CD14-positive monocyte (primary cell): ENCODE results near the gene TNFRSF13B. TPM values are rescaled to one million over a fixed set of nuclear protein-coding genes. Genes with fewer than 3 reads are reported as not detected.
"Not testable (repeated sequence)": the region's sequence is repeated elsewhere in the genome, so short reads cannot be mapped to it uniquely, and the experiment has no call there.

Experiments used
- DNase-seq, 3 donors: peaks; one replicate each; pipeline ENCODE4 v3.0.0-alpha.2; 2011 to 2022
- H2AFZ ChIP-seq: 2 replicates; pipeline ENCODE4 v1.6.0; 2012; ENCODE audit warnings: mild to moderate bottlenecking, low read depth, low read length, inconsistent platforms; ENCODE audit not compliant: insufficient read depth, poor library complexity, severe bottlenecking
- H3K27ac ChIP-seq, 2 donors: 1 replicate in 1 of 2; 2 replicates in 1 of 2; pipeline ENCODE4 v1.5.1; 2012 to 2013; ENCODE audit warnings: low read length in 2 of 2, control low read depth in 1 of 2, inconsistent platforms in 1 of 2, low read depth in 1 of 2, mild to moderate bottlenecking in 1 of 2
- H3K27me3 ChIP-seq, 2 donors: one replicate each; pipeline versions ENCODE4 v1.6.0 to v1.6.1; 2011 to 2013; ENCODE audit warnings: low read length in 2 of 2; ENCODE audit not compliant: control insufficient read depth in 2 of 2, insufficient read depth in 2 of 2
- H3K36me3 ChIP-seq, 2 donors: replicated peaks in 1 of 2; 1 replicate in 1 of 2; 2 replicates in 1 of 2; pipeline versions ENCODE4 v1.5.1 to v1.6.1; 2012 to 2013; ENCODE audit warnings: low read length in 2 of 2, control low read depth in 1 of 2, inconsistent platforms in 1 of 2, mild to moderate bottlenecking in 1 of 2; ENCODE audit not compliant: insufficient read depth in 2 of 2, control insufficient read depth in 1 of 2
- H3K4me1 ChIP-seq, 2 donors: 1 replicate in 1 of 2; 2 replicates in 1 of 2; pipeline versions ENCODE4 v1.5.1 to v1.6.1; 2012 to 2013; ENCODE audit warnings: low read length in 2 of 2, control low read depth in 1 of 2, inconsistent platforms in 1 of 2, mild to moderate bottlenecking in 1 of 2, moderate library complexity in 1 of 2; ENCODE audit not compliant: insufficient read depth in 2 of 2, control insufficient read depth in 1 of 2
- H3K4me2 ChIP-seq: replicated peaks from 2 replicates; pipeline ENCODE3; 2012; ENCODE audit warnings: low read length, moderate library complexity, mild to moderate bottlenecking; ENCODE audit not compliant: poor library complexity, severe bottlenecking; ENCODE audit errors: extremely low read depth
- H3K4me3 ChIP-seq, 3 experiments: fragments of 200-600 bp in 1 of 3; sonication (generic) in 1 of 3; replicated peaks in 1 of 3; 1 replicate in 2 of 3; 2 replicates in 1 of 3; pipeline ENCODE4 v1.5.1; 2011 to 2013; ENCODE audit warnings: low read length in 3 of 3, mild to moderate bottlenecking in 3 of 3, control low read depth in 2 of 3, low read depth in 2 of 3, inconsistent platforms in 1 of 3, moderate library complexity in 1 of 3
- H3K79me2 ChIP-seq: 2 replicates; pipeline ENCODE4 v1.6.0; 2012; ENCODE audit warnings: mild to moderate bottlenecking, control low read depth, inconsistent platforms, low read length, moderate library complexity; ENCODE audit not compliant: insufficient read depth
- H3K9ac ChIP-seq: 2 replicates; pipeline ENCODE4 v1.6.0; 2017; ENCODE audit warnings: low read length, mild to moderate bottlenecking; ENCODE audit not compliant: insufficient read depth, poor library complexity, severe bottlenecking
- H3K9me3 ChIP-seq, 2 donors: replicated peaks in 1 of 2; 1 replicate in 1 of 2; 2 replicates in 1 of 2; pipeline versions ENCODE4 v1.5.1 to v1.6.1; 2012 to 2013; ENCODE audit warnings: low read length in 2 of 2, control low read depth in 1 of 2; ENCODE audit not compliant: control insufficient read depth in 1 of 2, insufficient read depth in 1 of 2
- H4K20me1 ChIP-seq: 2 replicates; pipeline ENCODE4 v1.6.0; 2012; ENCODE audit warnings: mild to moderate bottlenecking, low read length, control low read depth, moderate library complexity; ENCODE audit not compliant: insufficient read depth
- H3K27ac Mint-ChIP-seq, 7 donors: one replicate each; pipeline ENCODE4 v1.8.0; 2020; ENCODE audit warnings: mild to moderate bottlenecking in 7 of 7, mixed read lengths in 7 of 7, moderate library complexity in 6 of 7, inconsistent platforms in 2 of 7
- H3K27me3 Mint-ChIP-seq, 3 donors: one replicate each; pipeline ENCODE4 v1.8.0; 2021 to 2022; ENCODE audit warnings: low read depth in 3 of 3, mild to moderate bottlenecking in 3 of 3, mixed read lengths in 3 of 3, moderate library complexity in 3 of 3, inconsistent platforms in 1 of 3
- H3K36me3 Mint-ChIP-seq, 2 donors: one replicate each; pipeline ENCODE4 v1.8.0; 2020; ENCODE audit warnings: mixed read lengths in 2 of 2, inconsistent platforms in 1 of 2, mild to moderate bottlenecking in 1 of 2
- H3K4me1 Mint-ChIP-seq: one replicate; pipeline ENCODE4 v1.8.0; 2020; ENCODE audit warnings: mild to moderate bottlenecking, mixed read lengths
- H3K4me3 Mint-ChIP-seq, 2 donors: one replicate each; pipeline ENCODE4 v1.8.0; 2020; ENCODE audit warnings: mild to moderate bottlenecking in 2 of 2, mixed read lengths in 2 of 2, moderate library complexity in 1 of 2
- H3K9me3 Mint-ChIP-seq, 7 donors: one replicate each; pipeline ENCODE4 v1.8.0; 2020 to 2022; ENCODE audit warnings: mixed read lengths in 7 of 7, mild to moderate bottlenecking in 6 of 7, moderate library complexity in 6 of 7, inconsistent platforms in 2 of 7
- CTCF ChIP-seq: fragments of 200-600 bp; IDR thresholded peaks from one replicate; pipeline ENCODE4 v1.8.0; 2022; ENCODE audit warnings: antibody characterized with exemption, mild to moderate bottlenecking
- WGBS: methylation state at CpG from one replicate; pipeline ENCODE4 v1.1.5; 2013; ENCODE audit warnings: missing lambda C conversion rate; ENCODE audit not compliant: insufficient coverage; 5-methylcytosine and 5-hydroxymethylcytosine counted together
- intact Hi-C, 2 donors: fragments of 100-400 bp; cut with micrococcal nuclease; formaldehyde crosslinking; loops; one replicate each; pipeline versions ENCODE4 v1.15.0 to v1.15.1; 2023
- polyA plus RNA-seq, 3 donors: library from polyadenylated mRNA; depleted of rRNA in 1 of 3; unstranded in 2 of 3; stranded (reverse) in 1 of 3; fragments of 300-500 nt in 2 of 3; fragments of >200 nt in 1 of 3; fragmentation: Illumina TruSeq in 2 of 3; gene quantifications; 1 replicate in 2 of 3; 2 replicates in 1 of 3; pipeline ENCODE4 v1.2.3, GENCODE V29; 2012 to 2021

The TNFRSF13B gene
- polyA plus RNA-seq, 3 donors, result 0.21 to 0.47 TPM; not detected in 1

- no peak overlapping the region for H3K27ac Mint-ChIP-seq
- Histone ChIP-seq H3K79me2 (no peaks in the 10 kb centered on the region), H2AFZ (no peak overlapping the region), H3K27me3 (no peaks in the 10 kb centered on the region), H3K4me3 (no peak overlapping the region), H4K20me1 (no peaks in the 10 kb centered on the region), H3K9me3 (no peaks in the 10 kb centered on the region), H3K36me3 (no peaks in the 10 kb centered on the region), H3K4me1 (no peaks in the 10 kb centered on the region), H3K4me2 (no peak overlapping the region), H3K27ac (no peak overlapping the region), H3K9ac (no peak overlapping the region)
- 88% methylated on average over 2 of the region's 4 CpGs for WGBS
- H3K4me1 Mint-ChIP-seq, result no peaks in the 10 kb centered on the region
- peaks cover 0 to 3% (median 1%) of the 10 kb centered on the region in 3 donors for H3K27me3 Mint-ChIP-seq
- DNase-seq, result peak in 2 of 3 donors; percentile 7 to 8
- H3K4me3 Mint-ChIP-seq, result no peak overlapping the region
- H3K36me3 Mint-ChIP-seq, result no peaks in the 10 kb centered on the region
- H3K9me3 Mint-ChIP-seq, result peaks cover 0 to 3% (median 0%) of the 10 kb centered on the region in 7 donors
- intact Hi-C loops, result no loop called here
- no peak for TF ChIP-seq CTCF
Measured at GRCh38 chr17:16922386-16923096, 49.4 kb downstream of the TNFRSF13B start.

GRCh38 chr17:16921451-16921850 lies 50.5 kb downstream of the TNFRSF13B start:
- H3K27ac Mint-ChIP-seq, H3K9me3 ChIP-seq, H3K36me3 Mint-ChIP-seq, H3K36me3 ChIP-seq, H3K4me3 ChIP-seq, H3K27me3 ChIP-seq, intact Hi-C loops, H2AFZ ChIP-seq, H3K9ac ChIP-seq, H3K4me1 Mint-ChIP-seq, H3K9me3 Mint-ChIP-seq, H4K20me1 ChIP-seq, H3K4me3 Mint-ChIP-seq, H3K4me1 ChIP-seq, DNase-seq, H3K4me2 ChIP-seq, H3K27me3 Mint-ChIP-seq, H3K79me2 ChIP-seq, H3K27ac ChIP-seq: not testable (repeated sequence)
- WGBS, result 100% methylated on average over 2 of the region's 6 CpGs
